Panc1 (cell line): ENCODE results near the gene OR9A4. TPM values are rescaled to one million over a fixed set of nuclear protein-coding genes. Genes with fewer than 3 reads are reported as not detected.

ENCODE experiments used
- ATAC-seq: fragments of 200-7000 bp; cut with Tn5 transposase; 2 replicates; pipeline ENCODE4 v1.9.1; 2020; ENCODE audit warnings: mild to moderate bottlenecking, moderate library complexity
- BruUV-seq: library from RNA; stranded (reverse); fragments of 400-500 nt; replicated peaks from 2 replicates; lab custom pipeline; 2021; lab: Mats Ljungman, UMichigan
- CTCF ChIA-PET: fragments of 300-600 bp; sonication (Branson Sonifier 250); formaldehyde crosslinking; loops from one replicate; lab custom pipeline; 2022; ENCODE audit warnings: antibody characterized with exemption; lab: Charles Lee
- POLR2A ChIA-PET: fragments of 300-600 bp; sonication (Branson Sonifier 250); formaldehyde crosslinking; loops from one replicate; lab custom pipeline; 2022; ENCODE audit warnings: antibody characterized with exemption; lab: Charles Lee
- DNase-seq: peaks from one replicate; pipeline ENCODE4 v3.0.0-alpha.2; 2010; ENCODE audit warnings: low read depth, low spot score
- H3K27ac ChIP-seq: 2 replicates; pipeline ENCODE4 v1.5.1; 2011; ENCODE audit warnings: mild to moderate bottlenecking, low read length, inconsistent platforms
- H3K27me3 ChIP-seq: fragments of 200-500 bp; sonication (Bioruptor generic); 2 replicates; pipeline ENCODE4 v1.6.0; 2014; ENCODE audit warnings: low read length, inconsistent platforms; ENCODE audit not compliant: control insufficient read depth, insufficient read depth
- H3K36me3 ChIP-seq: fragments of 200-500 bp; sonication (Bioruptor generic); 2 replicates; pipeline ENCODE4 v1.5.1; 2014; ENCODE audit warnings: inconsistent platforms, mild to moderate bottlenecking, low read length, moderate library complexity; ENCODE audit not compliant: control insufficient read depth, insufficient read depth
- H3K4me1 ChIP-seq: 2 replicates; pipeline ENCODE4 v1.5.1; 2011; ENCODE audit warnings: inconsistent platforms, mild to moderate bottlenecking, low read length, moderate library complexity; ENCODE audit not compliant: control insufficient read depth, insufficient read depth
- H3K4me3 ChIP-seq, 2 experiments: 2 replicates each; pipeline ENCODE4 v1.5.1; 2011 to 2012; ENCODE audit warnings: low read depth in 2 of 2, low read length in 2 of 2, mild to moderate bottlenecking in 2 of 2, inconsistent platforms in 1 of 2, moderate library complexity in 1 of 2
- H3K9me3 ChIP-seq: fragments of 200-500 bp; sonication (Bioruptor generic); 2 replicates; pipeline ENCODE4 v1.5.1; 2014; ENCODE audit warnings: low read depth, mild to moderate bottlenecking, inconsistent platforms, low read length, moderate library complexity; ENCODE audit not compliant: control insufficient read depth, insufficient read depth
- POLR2AphosphoS5 ChIP-seq: IDR thresholded peaks from 2 replicates; pipeline ENCODE4 v1.6.1; 2012; ENCODE audit warnings: mild to moderate bottlenecking, low read depth, low read length, moderate library complexity
- REST ChIP-seq, 2 experiments: IDR thresholded peaks; 2 replicates each; pipeline ENCODE4 v1.6.1; 2011 to 2012; ENCODE audit warnings: low read depth in 2 of 2, control low read depth in 1 of 2, low read length in 1 of 2, mild to moderate bottlenecking in 1 of 2, moderate library complexity in 1 of 2; ENCODE audit not compliant: insufficient read depth in 1 of 2
- SIN3A ChIP-seq: IDR thresholded peaks from 2 replicates; pipeline ENCODE4 v1.6.1; 2012; ENCODE audit warnings: low read depth, mild to moderate bottlenecking, low read length, moderate library complexity, borderline replicate concordance; ENCODE audit not compliant: insufficient read depth
- TCF7L2 ChIP-seq: IDR thresholded peaks from 2 replicates; pipeline ENCODE4 v1.6.1; 2011; ENCODE audit warnings: mild to moderate bottlenecking, low read depth, low read length, inconsistent platforms
- in situ Hi-C: cut with HindIII; loops from 2 replicates; pipeline ENCODE4 v1.10.0; 2016; ENCODE audit warnings: low sequenced_read_pairs, low pct_unique_long_range_greater_than_20kb
- intact Hi-C: fragments of 100-400 bp; cut with micrococcal nuclease; formaldehyde crosslinking; loops from one replicate; pipeline ENCODE4 v1.10.0; 2022; ENCODE audit not compliant: unreplicated experiment
- total RNA-seq: library from RNA; stranded (reverse); gene quantifications from one replicate; pipeline ENCODE4 v1.2.1, GENCODE V29; 2021; ENCODE audit not compliant: unreplicated experiment
- TF ChIP-seq, protein P1 (sequence below): fragments of 450-650 bp; IDR thresholded peaks from 2 replicates; pipeline ENCODE4 v1.5.1; 2017; ENCODE audit warnings: mild to moderate bottlenecking

OR9A4 gene
- total RNA-seq, 1 experiment from 2014 or later, result not detected

DNA sequence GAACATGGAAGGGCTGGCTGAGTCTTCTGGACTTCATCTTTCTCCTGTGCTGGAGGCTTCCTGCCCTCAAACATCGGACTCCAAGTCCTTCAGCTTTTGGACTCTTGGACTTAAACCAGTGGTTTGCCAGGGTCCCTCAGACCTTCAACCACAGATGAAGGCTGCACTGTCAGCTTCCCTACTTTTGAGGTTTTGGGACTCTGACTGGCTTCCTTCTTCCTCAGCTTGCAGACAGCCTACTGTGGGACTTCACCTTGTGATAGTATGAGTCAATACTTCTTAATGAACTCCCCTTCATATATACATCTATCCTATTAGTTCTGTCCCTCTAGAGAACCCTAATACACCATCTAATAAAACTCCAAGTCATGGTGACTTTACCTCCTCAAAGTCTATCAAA lies 34.6 kb downstream of the OR9A4 start:
- no peak for ATAC-seq
- in situ Hi-C loops, result no loop called here

DNA sequence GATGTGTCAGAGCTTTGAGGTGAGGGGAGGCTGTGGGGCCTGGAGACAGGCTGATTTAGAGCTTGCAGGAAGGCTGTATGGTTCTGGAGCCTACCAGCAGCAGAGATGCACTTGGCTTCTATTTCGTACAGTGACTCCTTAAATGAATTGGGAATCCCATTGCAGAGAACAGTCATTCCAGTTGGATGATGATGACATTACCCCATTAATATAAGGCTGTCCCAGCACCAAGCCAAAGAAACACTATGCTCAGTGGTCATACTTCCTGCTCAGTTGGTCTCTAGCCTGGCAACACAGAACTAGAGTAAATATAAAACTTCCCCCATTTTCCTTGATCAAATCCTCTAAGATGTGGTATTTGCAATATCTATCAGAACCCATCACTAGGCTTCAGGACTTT lies 36.3 kb downstream of the OR9A4 start:
- CTCF ChIA-PET, result no interaction called here
- no peaks in the 10 kb centered on the region for H3K9me3 ChIP-seq
- BruUV-seq, result no TSS peak
- intact Hi-C loops, result no loop called here
- POLR2A ChIA-PET, result no interaction called here
- H3K4me1 ChIP-seq, result no peaks in the 10 kb centered on the region
- DNase-seq (no peak), ATAC-seq (no peak)
- H3K27me3 ChIP-seq, result no peaks in the 10 kb centered on the region
- no peak for TF ChIP-seq REST (IDR thresholded peaks at IDR 0.05; ENCODE audit: insufficient read depth in 1 of 2, low read depth in 2 of 2, low read length in 1 of 2)
- no peak for TF ChIP-seq POLR2AphosphoS5
- TF ChIP-seq SIN3A, result no peak
- TF ChIP-seq, protein P1, sequence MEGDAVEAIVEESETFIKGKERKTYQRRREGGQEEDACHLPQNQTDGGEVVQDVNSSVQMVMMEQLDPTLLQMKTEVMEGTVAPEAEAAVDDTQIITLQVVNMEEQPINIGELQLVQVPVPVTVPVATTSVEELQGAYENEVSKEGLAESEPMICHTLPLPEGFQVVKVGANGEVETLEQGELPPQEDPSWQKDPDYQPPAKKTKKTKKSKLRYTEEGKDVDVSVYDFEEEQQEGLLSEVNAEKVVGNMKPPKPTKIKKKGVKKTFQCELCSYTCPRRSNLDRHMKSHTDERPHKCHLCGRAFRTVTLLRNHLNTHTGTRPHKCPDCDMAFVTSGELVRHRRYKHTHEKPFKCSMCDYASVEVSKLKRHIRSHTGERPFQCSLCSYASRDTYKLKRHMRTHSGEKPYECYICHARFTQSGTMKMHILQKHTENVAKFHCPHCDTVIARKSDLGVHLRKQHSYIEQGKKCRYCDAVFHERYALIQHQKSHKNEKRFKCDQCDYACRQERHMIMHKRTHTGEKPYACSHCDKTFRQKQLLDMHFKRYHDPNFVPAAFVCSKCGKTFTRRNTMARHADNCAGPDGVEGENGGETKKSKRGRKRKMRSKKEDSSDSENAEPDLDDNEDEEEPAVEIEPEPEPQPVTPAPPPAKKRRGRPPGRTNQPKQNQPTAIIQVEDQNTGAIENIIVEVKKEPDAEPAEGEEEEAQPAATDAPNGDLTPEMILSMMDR, result no peak
- TF ChIP-seq TCF7L2, result no peak
- H3K36me3 ChIP-seq, result no peaks in the 10 kb centered on the region
- in situ Hi-C loops, result no loop called here
- no peak overlapping the region for H3K27ac ChIP-seq
- no peak overlapping the region for H3K4me3 ChIP-seq

More for the DNA sequence above, 34.6 kb downstream of the OR9A4 start:
- TF ChIP-seq POLR2AphosphoS5 (no peak), REST (IDR thresholded peaks at IDR 0.05; ENCODE audit: insufficient read depth in 1 of 2, low read depth in 2 of 2, low read length in 1 of 2) (no peak), SIN3A (no peak), TCF7L2 (no peak)
- TF ChIP-seq, protein P1, result no peak
- no peak overlapping the region for H3K4me3 ChIP-seq
- H3K27ac ChIP-seq, result no peak overlapping the region
- no TSS peak for BruUV-seq
- CTCF ChIA-PET, result no interaction called here
- intact Hi-C loops, result no loop called here
- POLR2A ChIA-PET, result no interaction called here
- no peak for DNase-seq
- H3K4me1 ChIP-seq, result no peaks in the 10 kb centered on the region
- H3K36me3 ChIP-seq, result no peaks in the 10 kb centered on the region
- no peaks in the 10 kb centered on the region for H3K9me3 ChIP-seq
- no peaks in the 10 kb centered on the region for H3K27me3 ChIP-seq
